H54 (cell line): ENCODE results near the gene CDIPT.
A peak's percentile ranks its signal among the peaks of the same experiment; 100 is the strongest.
"Not testable (repeated sequence)": the region's sequence is repeated elsewhere in the genome, so short reads cannot be mapped to it uniquely, and the experiment has no call there.

Source experiments
- DNase-seq: peaks from one replicate; pipeline ENCODE4 v3.0.0; 2011; ENCODE audit warnings: low spot score, mixed read lengths; ENCODE audit not compliant: insufficient read length
- FAIRE-seq: peaks from 3 replicates; lab custom pipeline; 2011; peaks lifted over from hg19 to GRCh38; lab: Jason Lieb, UNC
- POLR2A ChIP-seq: IDR thresholded peaks from 2 replicates; pipeline ENCODE4 v1.6.1; 2011; ENCODE audit warnings: low read depth, mild to moderate bottlenecking, low read length

The CDIPT gene, protein sequence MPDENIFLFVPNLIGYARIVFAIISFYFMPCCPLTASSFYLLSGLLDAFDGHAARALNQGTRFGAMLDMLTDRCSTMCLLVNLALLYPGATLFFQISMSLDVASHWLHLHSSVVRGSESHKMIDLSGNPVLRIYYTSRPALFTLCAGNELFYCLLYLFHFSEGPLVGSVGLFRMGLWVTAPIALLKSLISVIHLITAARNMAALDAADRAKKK

DNA sequence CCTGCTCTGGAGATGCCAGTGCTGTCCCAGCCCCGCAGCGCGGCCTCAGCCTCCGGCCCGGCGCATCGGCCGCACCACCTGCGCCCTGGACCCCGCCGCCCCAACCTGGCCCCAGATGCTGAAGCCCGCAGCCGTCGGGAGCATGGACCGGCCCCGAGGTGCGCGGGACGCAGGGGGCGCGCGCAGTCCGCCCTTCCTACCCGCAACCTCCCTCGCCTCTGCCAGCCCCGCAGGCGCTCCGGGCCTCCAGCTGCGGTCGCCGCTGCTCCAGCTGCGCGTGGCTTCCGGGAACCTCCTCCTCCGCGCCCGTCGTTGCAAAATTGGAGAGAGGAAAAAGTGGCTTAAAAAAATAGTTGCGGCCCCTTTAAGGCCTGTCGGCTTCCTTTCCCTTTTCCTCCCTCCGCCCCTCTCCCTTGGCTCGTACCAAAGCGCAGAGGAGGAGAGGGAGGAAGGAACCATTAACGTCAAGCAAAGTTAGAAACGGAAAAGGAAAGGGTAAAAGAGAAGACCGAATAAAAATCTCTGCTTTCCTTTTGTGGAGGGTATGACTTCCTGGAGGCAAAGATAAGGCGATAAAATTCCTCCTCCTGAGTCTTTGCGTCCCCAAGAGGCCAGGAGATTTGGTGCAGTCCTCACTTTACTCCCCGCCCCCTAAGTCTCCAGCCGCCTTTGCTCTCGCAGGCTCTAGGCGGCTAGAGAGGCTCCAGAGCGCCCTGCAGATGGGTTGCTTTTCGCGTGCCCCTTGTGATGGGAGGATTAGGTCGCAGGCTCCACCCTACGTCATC, at the start of gene CDIPT:
TSS of gene CDIPT (minus strand) at position 343 of the 785 bp plus-strand sequence. CDS start 369 bp downstream, outside the sequence.
- peak; percentile 77 for DNase-seq
- TF ChIP-seq POLR2A, result peak; percentile 45
- FAIRE-seq, result peak; percentile 23

DNA sequence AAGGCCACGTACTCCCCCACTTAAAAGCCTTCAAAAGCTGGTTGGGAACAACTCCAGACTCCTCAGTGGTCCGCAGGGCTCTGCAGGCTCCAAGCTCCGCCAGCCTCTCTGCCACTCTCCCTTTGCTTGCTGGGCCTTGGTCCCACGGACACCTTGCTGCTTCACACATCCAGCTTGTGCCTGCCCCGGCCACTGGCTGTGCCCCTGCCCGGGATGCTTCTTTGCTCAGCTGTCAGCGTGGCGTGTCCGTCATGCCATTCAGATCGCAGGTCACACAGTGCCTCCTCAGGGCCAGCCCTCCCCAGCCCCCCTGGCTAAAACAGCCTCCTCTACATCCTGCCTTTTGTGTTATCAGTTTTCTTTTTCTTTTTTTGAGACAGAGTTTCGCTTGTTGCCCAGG, 49.1 kb upstream of the CDIPT start:
- TF ChIP-seq POLR2A, result no peak
- DNase-seq (no peak), FAIRE-seq (no peak)

DNA sequence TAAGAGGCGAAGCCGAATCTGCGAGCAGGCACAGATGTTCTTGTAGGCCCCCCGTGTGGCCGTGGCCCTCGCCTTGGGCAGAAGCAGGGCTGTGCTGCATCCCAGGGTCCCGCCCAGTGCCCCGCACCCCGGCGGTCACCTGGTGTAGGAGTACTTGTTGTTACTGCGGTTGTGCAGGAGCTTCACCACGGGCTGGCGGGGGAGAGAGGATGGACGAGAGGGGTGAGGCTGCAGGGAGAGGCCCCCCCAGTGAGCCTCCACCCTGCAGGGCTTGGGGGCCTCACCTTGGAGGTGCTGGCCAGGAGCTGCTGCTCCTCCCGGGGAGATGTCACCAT, 48.6 kb upstream of the CDIPT start:
- FAIRE-seq (no peak), DNase-seq (no peak)
- TF ChIP-seq POLR2A, result no peak

DNA sequence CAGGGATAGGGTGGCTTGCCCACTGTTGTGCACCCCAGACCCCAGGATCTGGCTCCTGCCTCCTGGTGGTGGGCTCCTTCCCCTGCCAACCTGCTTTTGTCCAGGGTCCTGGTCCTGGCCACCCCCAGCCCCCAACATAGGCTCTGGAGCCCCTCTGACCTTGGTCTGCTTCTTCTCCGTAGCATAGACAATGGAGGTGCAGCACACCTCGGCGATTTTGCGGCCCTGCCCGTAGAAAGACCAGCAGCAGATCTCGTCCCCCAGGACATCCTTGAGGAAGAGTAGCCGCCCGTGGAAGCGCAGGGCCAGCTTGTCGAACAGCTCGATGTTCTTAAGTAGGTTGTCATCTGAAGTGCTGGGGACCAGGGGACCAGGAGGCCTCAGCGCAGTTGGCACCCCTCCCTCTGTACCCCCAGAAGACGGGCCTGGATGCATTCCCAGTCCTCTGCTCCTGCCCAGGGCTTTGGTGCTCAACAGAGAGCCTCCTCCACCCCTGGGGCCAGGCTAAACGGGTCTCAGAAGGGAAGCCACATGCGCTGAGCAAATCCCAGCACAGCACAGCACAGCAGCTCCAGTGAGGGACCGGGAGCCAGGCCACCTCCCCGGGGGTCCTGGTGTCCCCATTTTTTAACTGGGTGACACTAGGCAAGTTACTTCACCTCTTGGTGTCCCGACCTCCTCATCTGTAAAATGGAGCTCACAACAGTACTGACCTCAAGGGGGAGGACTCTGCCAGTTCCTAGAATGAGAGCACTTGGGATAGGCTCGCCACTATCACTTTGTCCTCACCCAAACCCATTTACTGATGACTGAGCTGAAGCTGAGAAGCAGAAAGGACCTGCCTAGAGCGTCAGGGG, 48.0 kb upstream of the CDIPT start:
- no peak for TF ChIP-seq POLR2A
- no peak for FAIRE-seq
- no peak for DNase-seq

DNA sequence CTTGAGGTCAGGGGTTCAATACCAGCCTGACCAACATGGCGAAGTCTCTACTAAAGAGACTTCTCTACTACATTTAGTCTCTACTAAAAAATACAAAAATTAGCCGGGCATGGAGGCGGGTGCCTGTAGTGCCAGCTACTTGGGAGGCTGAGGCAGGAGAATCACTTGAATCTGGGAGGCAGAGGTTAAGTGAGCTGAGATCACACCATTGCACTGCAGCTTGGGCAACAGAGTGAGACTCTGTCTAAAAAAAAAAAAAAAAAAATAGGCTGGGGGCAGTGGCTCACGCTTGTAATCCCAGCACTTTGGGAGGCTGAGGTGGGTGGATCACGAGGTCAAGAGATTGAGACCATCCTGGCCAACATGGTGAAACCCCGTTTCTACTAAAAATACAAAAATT, 46.8 kb upstream of the CDIPT start:
- not testable (repeated sequence) for FAIRE-seq, DNase-seq

DNA sequence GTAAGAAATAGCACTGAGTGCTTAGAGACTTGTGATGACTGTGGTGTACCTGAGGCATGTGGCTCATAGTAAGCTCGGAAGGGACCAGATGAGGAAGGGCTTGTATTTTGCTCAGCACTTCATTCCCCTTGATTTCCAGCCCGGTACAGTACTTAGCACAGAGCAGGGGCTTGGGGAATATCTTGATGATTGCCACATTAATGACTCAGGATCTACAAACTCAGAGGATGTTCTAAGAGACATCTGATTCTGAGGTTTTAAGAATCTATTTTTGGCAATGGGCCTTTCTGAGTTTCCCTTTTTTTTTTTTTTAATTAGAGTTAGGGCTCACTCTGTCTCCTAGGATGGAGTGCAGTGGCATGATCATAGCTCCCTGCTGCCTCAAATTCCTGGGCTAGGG, 46.4 kb upstream of the CDIPT start:
- no peak for TF ChIP-seq POLR2A
- FAIRE-seq (no peak), DNase-seq (no peak)

DNA sequence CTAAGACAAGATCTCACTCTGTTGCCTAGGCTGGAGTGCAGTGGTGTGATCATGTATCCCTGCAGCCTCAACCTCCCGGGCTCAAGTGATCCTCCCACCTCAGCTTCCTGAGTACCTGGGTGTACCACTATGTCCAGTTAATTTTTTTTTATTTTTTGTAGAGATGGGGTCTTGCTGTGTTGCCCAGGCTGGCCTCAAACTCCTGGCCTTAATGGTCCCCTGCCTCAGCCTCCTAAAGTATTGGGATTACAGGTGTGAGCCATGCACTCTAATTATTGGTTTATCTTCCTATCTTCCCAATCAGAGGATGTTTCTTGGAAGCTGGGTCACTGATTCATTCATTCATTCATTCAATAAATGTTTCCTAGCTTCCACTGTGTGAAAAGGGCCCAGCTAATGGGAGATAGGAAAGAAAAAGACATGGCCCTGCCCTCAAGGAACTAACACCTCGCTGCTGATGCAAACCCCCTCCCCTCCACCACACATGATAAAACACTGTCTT, 45.7 kb upstream of the CDIPT start:
- FAIRE-seq (no peak), DNase-seq (no peak)
- TF ChIP-seq POLR2A, result no peak

DNA sequence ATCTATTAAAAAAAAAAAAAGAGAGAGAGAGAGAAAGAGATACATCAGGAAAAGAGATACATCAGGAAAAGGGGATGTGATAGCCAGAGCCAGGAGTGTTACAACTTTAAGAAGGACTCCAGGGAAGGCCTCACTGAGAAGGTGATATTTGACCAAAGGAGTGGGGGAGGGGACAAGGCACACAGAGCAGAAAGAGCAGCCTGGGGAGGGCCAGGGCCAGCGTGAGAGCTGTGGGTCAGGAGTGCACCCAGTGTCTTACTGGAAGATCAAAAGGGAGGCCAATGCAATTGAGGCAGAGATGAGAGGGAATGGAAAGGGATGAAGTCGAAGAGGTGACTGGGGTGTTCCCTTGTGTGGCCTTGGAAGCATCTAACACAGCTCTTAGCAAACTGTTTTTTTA, 44.9 kb upstream of the CDIPT start:
- no peak for TF ChIP-seq POLR2A
- FAIRE-seq, result no peak
- DNase-seq, result no peak

DNA sequence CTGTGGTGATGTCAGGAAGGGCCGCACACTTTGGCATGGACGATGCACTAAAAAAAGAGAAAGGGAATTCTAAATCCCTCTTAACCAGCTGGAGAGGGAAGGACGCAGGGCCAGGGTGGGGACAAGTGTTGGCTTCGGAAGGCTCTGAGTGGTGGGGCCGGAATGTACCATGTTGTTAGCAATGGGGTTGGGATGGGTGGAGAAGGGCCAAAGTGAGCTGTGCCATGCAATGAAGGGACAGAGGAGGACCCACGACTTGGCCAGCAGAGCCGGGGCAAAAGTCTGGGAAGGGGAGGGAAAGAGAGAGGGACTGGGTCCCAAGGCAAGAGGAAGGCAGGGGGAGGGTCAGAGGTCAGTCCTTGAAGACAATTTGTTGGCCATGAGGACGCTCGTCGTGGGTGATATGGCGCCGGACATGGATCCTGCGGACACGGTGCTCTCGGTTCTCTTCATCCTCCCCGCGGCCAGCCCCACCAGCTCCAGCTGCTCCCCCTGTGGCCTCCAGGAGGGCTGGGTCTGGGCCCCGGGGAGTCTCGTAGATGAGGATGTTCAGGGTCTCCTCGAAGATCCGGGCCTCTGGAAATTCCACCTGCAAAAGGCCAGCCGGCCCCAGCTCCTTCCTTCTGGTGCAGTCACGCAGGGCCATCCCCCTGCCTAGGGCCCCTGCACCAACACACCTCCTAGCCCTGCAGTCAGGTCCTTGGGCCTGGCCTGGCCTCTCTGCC, 43.7 kb upstream of the CDIPT start:
- DNase-seq (no peak), FAIRE-seq (no peak)
- TF ChIP-seq POLR2A, result no peak

DNA sequence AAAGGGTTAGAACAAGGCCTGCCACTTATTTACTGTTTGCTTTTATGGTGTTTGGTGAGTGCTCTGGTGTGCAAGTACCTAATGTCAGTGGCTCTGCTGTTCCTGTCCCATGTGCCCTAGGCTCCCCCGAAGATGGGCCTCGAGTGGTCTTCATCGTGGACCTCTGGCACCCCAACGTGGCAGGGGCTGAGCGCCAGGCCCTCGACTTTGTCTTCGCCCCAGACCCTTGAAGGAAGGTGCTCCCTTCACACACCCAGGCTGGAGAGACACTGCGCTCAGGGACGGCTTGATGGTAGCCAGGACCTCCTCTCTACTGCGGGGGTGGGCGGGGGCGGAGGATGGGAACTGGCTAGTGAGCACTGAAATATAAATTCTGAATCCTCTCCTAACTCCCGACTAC, 42.6 kb upstream of the CDIPT start:
- FAIRE-seq (no peak), DNase-seq (no peak)
- no peak for TF ChIP-seq POLR2A

DNA sequence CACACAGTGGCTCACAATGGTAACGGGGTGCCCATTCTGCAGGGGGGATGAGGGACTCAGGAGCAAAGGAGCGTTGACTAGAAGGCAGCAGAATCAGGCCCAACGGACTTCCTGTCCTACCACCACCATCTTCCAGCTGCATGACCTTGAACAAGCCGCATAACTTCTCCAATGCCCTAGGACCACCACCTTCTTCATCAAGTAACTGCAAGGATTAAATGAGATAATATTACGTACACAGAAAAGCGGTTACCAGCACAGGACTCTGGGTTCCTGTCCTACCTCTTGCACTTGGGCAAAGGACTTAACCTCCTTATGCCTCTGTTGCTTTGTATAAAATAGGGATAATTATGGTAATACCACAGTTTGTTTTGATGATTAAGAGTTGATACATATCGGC, 41.9 kb upstream of the CDIPT start:
- no peak for DNase-seq
- no peak for TF ChIP-seq POLR2A
- no peak for FAIRE-seq

DNA sequence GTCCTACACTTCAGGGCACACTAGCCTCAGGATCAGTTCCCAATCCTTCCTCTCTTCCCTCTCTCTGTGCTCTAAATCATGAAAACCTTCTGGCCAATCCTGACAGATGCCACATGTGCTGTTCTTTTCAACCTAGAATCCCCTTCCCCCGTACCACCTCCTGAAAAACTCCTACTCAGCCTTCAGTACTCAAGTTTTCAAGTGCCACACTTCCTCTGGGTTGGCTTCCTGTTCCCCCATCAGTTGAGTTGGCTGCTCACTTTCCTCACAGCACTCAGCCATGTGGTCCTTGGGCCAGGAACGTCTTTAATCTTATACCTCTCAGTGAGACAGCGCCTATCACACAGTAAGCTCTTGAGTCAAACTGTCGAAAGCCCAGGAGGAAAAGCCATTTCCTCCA, 40.6 kb upstream of the CDIPT start:
- FAIRE-seq (no peak), DNase-seq (no peak)
- TF ChIP-seq POLR2A, result no peak

DNA sequence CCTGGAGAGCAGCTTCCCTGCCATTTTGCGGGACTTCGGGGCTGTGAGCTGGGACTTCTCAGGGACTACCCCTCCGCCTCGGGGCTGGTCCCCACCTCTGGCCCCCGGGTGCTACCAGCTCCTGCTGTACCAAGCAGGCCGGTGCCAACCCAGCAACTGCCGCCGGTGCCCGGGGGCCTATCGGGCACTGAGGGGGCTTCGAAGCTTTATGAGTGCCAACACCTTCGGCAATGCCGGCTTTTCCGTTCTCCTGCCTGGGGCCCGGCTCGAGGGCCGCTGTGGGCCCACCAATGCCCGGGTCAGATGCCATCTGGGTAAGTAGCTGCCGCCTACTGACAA, 38.5 kb upstream of the CDIPT start:
- DNase-seq (no peak), FAIRE-seq (no peak)
- no peak for TF ChIP-seq POLR2A
